Inferior parietal cortex (tissue), 1 donor: ENCODE results near the gene KCNJ12.
"Not testable (repeated sequence)": the region's sequence is repeated elsewhere in the genome, so short reads cannot be mapped to it uniquely, and the experiment has no call there.

Experiments used
- DNase-seq: peaks from one replicate; pipeline ENCODE4 v3.0.0-alpha.2; 2016; ENCODE audit errors: extremely low spot score

KCNJ12 gene

DNA sequence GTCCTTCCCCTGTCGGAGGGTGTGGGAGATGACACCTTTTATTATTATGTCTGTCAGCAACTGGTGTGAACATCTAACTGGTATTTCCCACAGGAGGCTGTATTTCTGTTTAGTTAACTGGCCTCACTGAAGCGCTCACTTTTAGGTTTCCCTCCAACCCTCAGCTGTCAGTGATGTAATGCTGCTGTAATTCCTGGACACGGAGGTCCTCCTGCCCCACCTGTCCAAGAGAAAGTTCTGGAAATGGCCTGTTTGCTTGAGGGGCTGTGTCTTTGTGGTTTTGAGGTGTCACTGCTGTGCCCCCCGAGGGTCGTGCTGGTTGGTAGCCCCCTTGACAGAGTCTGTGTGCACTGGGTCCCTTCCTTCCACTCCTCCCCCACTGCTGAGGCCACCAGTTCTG, 11.5 kb downstream of the KCNJ12 start:
- DNase-seq, result no peak

GRCh38 chr17:21388066-21388465, 11.9 kb downstream of the KCNJ12 start:
- DNase-seq, result no peak

- no peak for DNase-seq
These were observed 12.8 kb downstream of the KCNJ12 start for GRCh38 chr17:21388944-21389343.

GRCh38 chr17:21389394-21389793, 13.2 kb downstream of the KCNJ12 start:
- no peak for DNase-seq

GRCh38 chr17:21390294-21390693, 14.1 kb downstream of the KCNJ12 start:
- no peak for DNase-seq

DNA sequence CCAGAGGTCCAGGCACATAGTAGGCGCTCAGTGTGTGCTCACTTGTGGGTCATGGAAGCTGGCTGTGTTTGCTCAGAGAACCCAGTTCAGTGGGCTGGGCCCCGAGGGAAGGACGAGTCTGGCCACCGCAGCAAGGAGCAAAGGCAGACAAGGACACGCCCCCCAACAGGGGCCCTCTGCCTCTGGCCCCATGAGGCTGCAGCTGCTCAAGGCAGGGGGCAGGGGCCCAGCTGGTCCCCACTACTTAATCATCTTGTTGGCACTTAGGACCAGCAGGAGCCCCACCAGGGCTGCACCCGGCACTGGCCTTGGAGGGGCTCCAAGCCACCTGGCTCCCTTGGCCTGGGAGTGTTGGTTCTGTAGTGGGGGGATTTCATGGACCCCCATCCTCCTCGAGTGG, 16.1 kb downstream of the KCNJ12 start:
- DNase-seq, result no peak

DNA sequence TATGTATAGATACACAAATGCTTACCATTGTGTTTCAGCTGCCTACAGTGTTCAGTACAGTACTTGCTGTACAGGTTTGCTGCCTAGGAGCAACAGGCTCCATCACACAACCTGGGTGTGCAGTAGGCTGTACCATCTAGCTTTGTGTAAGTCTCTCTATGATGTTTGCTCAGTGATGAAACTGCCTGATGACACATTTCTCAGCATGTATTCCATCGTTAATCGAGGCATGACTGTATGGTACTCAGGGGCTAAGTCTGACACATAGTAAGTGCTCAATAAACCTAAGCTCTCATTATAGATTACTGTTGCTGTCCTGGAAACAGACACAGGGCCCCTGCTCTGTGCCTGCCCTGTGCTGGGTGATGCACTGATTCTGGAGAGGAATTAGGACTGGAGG, 18.1 kb downstream of the KCNJ12 start:
- no peak for DNase-seq

- no peak for DNase-seq
These were observed 19.6 kb downstream of the KCNJ12 start for GRCh38 chr17:21395764-21396163.

DNA sequence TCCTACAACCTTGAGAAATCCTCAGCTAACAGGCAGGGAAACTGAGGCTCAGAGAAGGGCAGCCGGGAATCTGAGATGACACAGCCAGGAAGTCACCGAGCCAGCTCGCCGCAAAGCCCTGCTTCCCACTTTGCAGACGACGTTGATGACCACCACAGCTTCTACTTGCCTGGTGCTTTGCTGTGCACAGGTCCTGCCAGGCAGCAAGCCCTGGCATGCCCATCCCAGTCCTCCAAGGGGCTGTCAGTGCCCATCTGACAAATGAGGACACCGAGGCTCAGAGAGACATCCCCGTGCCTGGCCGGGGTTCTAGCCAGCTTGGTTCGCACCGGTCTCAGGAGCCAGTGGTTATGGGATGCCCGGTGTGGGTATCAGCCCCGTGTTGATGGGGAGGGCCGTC, 20.1 kb downstream of the KCNJ12 start:
- no peak for DNase-seq

GRCh38 chr17:21397341-21398190, 21.4 kb downstream of the KCNJ12 start:
- DNase-seq, result no peak

DNA sequence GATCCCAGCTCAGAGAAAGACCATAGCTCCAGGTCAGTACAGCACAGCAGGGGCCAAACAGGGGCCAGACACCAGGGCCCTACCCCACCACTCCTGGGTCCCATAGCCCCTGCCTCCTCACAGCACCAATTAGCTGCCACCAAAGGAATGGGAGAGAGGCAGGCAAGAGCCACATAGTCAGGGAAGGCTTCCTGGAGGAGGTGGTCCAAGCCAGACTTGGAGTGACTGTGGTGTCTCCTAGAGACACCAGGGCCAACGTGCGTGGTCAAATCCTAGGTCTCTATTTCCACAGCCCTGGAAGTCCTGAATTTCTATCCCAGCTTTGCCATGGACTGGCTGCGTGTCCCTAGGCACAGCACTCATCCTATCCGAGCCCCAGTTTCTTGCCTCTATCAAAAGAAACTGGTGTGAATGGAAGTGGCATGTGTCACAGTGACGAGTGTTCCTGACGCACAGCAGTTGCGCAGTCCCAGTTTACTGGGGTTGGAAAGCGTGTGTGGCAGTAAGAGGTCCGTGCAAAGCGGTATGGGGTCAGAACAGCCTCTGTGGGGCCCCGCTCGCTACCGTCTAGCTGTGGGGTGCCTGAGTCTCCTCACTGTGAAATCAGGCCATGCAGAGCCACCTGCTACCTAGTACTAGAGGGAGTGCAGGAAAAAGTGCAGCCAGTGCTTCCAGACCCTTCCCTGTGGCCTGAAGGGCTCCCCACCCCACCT, 23.5 kb downstream of the KCNJ12 start:
- DNase-seq, result no peak

GRCh38 chr17:21400187-21400569, 24.0 kb downstream of the KCNJ12 start:
- not testable (repeated sequence) for DNase-seq

- DNase-seq, result no peak
These were observed 24.8 kb downstream of the KCNJ12 start for GRCh38 chr17:21400816-21401593.

GRCh38 chr17:21402166-21402571, 26.0 kb downstream of the KCNJ12 start:
- peak; percentile 25 for DNase-seq

GRCh38 chr17:21402926-21403325, 26.8 kb downstream of the KCNJ12 start:
- not testable (repeated sequence) for DNase-seq

DNA sequence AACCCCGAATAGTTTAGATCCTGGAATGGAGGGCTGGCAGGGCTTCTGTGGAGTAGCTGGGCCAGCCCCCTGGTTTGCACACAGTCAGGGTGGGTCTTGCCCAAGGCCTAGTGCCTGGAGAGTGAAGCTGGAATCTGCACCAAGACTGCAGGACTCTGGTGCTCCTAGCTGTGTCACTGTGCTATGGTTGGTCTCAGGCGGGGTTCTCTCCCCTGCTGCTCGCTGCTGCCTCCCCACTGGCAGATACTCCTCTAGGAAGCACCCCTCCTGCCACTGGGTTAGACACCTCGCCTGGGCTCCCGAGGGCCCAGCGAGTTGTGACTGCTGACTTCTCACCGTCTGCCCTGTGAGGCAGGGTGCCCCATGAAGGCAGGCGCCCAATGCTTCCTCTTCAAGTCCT, 27.9 kb downstream of the KCNJ12 start:
- not testable (repeated sequence) for DNase-seq

GRCh38 chr17:21404539-21404938, 28.4 kb downstream of the KCNJ12 start:
- not testable (repeated sequence) for DNase-seq

DNA sequence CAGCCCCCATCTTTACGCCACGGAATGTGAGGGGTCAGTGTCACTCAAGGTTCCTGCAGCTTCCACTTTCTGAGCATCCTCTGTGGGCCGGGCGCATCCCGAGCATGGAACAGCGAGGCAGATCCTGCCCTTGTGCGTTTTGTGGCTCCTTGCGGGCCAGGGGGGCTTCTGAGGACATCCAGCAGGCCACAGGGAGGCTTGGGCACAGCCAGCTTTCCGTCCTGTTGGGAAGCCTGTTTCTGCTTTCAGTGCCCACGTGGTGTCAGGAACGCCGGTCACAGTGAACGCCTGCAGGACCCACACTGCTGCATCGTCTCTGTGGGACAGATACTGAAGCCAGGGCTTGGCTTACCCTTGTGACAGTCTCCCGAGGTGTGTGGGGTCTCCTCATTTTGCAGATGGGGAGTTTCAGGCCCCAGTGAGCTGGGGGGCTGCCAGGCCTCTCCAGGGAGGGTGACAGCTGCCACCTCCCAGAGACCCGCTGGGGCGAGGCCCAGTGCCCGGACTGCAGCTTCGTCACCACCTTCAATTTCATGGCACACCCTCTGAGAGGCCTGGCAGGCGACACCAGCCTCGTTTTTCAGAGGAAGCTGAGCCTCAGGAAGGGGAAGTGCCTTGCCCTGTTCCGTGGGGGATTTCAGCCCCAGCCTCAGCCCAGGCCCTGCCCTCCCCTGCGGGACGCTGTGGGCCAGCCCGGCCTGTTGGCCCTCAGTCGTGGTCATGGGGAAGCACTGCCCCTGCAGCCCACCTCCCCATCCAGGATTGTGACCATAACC, 29.0 kb downstream of the KCNJ12 start:
- DNase-seq, result not testable (repeated sequence)

DNA sequence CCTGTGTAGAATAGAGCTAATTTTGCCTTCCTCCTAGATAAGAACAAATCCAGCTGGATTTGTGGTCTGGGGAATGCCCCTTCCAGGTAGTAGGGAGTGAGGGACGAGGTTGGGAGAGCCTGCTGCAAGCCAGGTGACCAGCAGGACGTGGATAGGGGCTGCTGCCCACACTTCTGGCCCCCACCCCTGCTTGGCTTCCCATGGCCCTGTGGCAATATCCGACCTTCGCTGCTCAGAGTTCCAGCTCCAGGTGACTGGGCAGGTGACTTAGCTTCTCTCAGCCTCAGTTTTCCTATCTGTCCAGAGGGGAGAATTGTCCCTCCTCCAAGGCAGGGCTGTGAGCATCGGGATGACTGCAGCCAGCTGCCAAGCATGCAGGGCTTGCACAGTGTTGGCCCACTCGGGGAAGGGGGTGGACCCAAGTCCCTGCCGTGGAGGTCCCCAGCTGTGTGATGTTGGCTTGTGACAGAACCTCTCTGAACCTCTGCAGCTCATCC, 29.8 kb downstream of the KCNJ12 start:
- not testable (repeated sequence) for DNase-seq

- not testable (repeated sequence) for DNase-seq
These were observed 30.7 kb downstream of the KCNJ12 start for GRCh38 chr17:21406616-21407404.
